ENCODE measurements around the gene XPO1. TPM values are rescaled to one million over a fixed set of nuclear protein-coding genes. Genes with fewer than 3 reads are reported as not detected.

Gene XPO1
- total and polyA plus RNA-seq, 8 donors: 139 to 349 (median 282) TPM

DNA sequence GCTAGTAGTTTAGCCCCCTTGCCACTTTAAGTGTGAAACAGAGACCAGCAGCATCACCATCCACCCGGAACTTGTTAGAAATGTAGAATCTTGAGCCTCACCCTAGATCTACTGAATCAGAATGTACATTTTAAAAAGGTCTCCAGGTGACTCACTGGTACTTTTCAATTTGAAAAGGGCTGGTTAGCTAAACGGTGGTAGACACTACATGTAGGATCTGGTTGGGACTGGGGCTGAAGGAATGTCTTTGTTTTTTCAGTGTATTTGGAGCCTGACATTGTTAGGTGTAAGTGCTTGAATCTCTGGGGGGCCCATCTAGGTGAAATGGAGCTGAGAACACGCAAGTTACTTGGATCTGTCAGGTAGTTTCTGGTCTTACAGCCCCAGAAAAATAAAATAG lies 44.0 kb upstream of the XPO1 start:
- ATAC-seq: no peak
- TF ChIP-seq, protein P1, sequence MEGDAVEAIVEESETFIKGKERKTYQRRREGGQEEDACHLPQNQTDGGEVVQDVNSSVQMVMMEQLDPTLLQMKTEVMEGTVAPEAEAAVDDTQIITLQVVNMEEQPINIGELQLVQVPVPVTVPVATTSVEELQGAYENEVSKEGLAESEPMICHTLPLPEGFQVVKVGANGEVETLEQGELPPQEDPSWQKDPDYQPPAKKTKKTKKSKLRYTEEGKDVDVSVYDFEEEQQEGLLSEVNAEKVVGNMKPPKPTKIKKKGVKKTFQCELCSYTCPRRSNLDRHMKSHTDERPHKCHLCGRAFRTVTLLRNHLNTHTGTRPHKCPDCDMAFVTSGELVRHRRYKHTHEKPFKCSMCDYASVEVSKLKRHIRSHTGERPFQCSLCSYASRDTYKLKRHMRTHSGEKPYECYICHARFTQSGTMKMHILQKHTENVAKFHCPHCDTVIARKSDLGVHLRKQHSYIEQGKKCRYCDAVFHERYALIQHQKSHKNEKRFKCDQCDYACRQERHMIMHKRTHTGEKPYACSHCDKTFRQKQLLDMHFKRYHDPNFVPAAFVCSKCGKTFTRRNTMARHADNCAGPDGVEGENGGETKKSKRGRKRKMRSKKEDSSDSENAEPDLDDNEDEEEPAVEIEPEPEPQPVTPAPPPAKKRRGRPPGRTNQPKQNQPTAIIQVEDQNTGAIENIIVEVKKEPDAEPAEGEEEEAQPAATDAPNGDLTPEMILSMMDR (IDR thresholded peaks at IDR 0.05): no peak
- H3K4me3 ChIP-seq: no peak overlapping the region
- no peak overlapping the region for H3K27ac ChIP-seq
- no peaks in the 10 kb centered on the region for H3K4me1 ChIP-seq
- H3K27me3 ChIP-seq: no peaks in the 10 kb centered on the region
- no peak for DNase-seq
- intact Hi-C loops (cut with DNase I): no loop called here
- H3K36me3 ChIP-seq: no peaks in the 10 kb centered on the region
- H3K9me3 ChIP-seq: no peaks in the 10 kb centered on the region

DNA sequence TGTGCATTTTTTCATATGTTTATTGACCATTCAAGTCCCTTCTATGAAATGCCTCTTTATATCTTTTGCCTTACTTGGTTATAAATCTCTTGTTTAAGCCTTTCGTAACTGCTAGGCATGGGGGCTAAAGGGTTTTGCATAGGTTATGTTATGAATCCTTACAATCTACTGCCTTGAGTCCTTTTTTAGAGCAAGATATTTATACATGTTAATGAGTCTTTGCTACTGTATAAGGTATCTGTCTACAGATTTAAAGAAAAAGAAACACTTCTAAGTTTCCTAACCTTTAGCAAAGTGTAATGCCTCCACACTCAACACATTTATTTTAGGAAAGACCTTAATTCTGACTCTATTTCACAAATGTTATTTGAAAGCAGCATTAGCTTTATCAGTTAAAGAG lies 43.6 kb upstream of the XPO1 start:
- H3K4me3 ChIP-seq: no peak overlapping the region
- intact Hi-C loops (cut with DNase I): no loop called here
- H3K9me3 ChIP-seq: no peaks in the 10 kb centered on the region
- no peak overlapping the region for H3K27ac ChIP-seq
- H3K4me1 ChIP-seq: no peaks in the 10 kb centered on the region
- no peak for DNase-seq
- no peaks in the 10 kb centered on the region for H3K36me3 ChIP-seq
- H3K27me3 ChIP-seq: no peaks in the 10 kb centered on the region
- ATAC-seq: no peak
- TF ChIP-seq, protein P1 (IDR thresholded peaks at IDR 0.05): no peak

DNA sequence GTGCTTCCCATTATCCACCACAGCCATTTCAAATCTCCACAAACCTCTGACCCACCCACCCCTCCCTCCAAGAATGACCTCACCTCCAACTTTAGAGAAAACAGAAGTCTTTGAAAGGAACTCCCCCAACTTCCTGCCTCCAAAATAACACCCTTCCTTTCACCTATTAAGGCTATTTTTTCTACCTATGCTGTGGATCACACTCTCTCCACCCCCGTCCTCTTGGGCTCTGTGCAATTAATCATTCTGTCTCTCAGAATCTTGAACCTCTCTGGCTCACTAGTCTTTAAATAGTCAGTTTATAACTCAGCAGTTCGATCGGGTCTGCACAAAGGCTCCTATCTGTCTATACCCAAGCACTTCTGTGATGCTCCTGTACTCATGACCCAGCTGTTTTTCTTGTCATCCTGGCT lies 37.3 kb upstream of the XPO1 start:
- Histone ChIP-seq H3K9me3 (no peaks in the 10 kb centered on the region), H3K4me1 (no peaks in the 10 kb centered on the region), H3K36me3 (no peaks in the 10 kb centered on the region), H3K27ac (no peak overlapping the region), H3K27me3 (no peaks in the 10 kb centered on the region), H3K4me3 (no peak overlapping the region)
- DNase-seq (no peak), ATAC-seq (no peak)
- intact Hi-C loops (cut with DNase I): no loop called here
- TF ChIP-seq, protein P1 (IDR thresholded peaks at IDR 0.05): no peak

DNA sequence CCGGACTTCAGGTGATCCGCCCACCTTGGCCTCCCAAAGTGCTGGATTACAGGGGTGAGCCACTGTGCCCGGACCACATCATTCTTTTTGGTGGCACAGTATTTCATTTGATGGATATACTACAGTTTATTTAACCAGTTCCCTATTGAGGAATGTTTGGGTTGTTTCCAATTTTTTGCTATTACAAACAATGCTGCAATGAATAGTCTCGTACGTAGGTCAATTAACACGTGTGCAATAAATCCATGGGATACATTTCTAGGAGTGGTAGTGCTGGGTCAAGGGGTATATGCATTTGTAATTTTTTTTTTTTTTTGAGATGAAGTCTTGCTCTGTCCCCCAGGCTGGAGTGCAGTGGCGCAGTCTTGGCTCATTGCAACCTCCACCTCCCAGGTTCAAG lies 28.4 kb upstream of the XPO1 start:
- no peaks in the 10 kb centered on the region for H3K9me3 ChIP-seq
- no peaks in the 10 kb centered on the region for H3K27me3 ChIP-seq
- no peaks in the 10 kb centered on the region for H3K36me3 ChIP-seq
- TF ChIP-seq, protein P1 (IDR thresholded peaks at IDR 0.05): no peak
- no peaks in the 10 kb centered on the region for H3K4me1 ChIP-seq
- no peak for ATAC-seq
- intact Hi-C loops (cut with DNase I): no loop called here
- no peak overlapping the region for H3K27ac ChIP-seq
- no peak overlapping the region for H3K4me3 ChIP-seq
- DNase-seq: no peak

DNA sequence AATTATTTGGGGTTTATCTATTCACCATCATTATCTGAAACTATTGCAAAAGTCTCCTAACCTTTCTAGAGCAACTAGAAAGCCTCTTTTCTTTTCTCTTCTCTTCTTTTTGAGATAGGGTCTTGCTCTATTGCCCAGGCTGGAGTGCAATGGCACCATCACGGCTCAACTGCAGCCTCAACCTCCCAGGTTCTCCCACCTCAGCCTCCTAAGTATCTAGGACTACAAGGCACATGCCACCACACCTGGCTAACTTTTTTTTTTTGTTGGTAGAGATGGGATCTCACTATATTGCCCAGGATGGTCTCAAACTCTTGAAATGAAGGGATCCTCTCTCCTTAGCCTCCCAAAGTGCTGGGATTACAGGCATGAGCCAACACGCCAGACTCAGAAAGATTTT lies 24.5 kb upstream of the XPO1 start:
- DNase-seq (no peak), ATAC-seq (no peak)
- TF ChIP-seq, protein P1 (IDR thresholded peaks at IDR 0.05): no peak
- Histone ChIP-seq H3K4me3 (no peak overlapping the region), H3K27me3 (no peaks in the 10 kb centered on the region), H3K9me3 (no peaks in the 10 kb centered on the region), H3K27ac (no peak overlapping the region), H3K4me1 (no peaks in the 10 kb centered on the region), H3K36me3 (no peaks in the 10 kb centered on the region)
- intact Hi-C loops (cut with DNase I): no loop called here
